Liver (tissue), 9 donors: Measurements from ENCODE around the gene LMX1B. TPM values are rescaled to one million over a fixed set of nuclear protein-coding genes. Genes with fewer than 3 reads are reported as not detected.
"Not testable (repeated sequence)": the region's sequence is repeated elsewhere in the genome, so short reads cannot be mapped to it uniquely, and the experiment has no call there.

Experiments used
- DNase-seq: peaks from one replicate; pipeline ENCODE4 v3.0.0-alpha.2; 2017; ENCODE audit warnings: low spot score
- H3K27ac ChIP-seq, 2 donors: one replicate each; pipeline ENCODE4 v1.7.0; 2013; ENCODE audit warnings: inconsistent platforms in 2 of 2, low read length in 2 of 2, control low read depth in 1 of 2, low read depth in 1 of 2, mild to moderate bottlenecking in 1 of 2
- H3K27me3 ChIP-seq, 4 donors: one replicate each; pipeline versions ENCODE4 v1.6.1 to v1.7.0; 2013; ENCODE audit warnings: low read length in 3 of 4, inconsistent platforms in 1 of 4, mild to moderate bottlenecking in 1 of 4, moderate library complexity in 1 of 4; ENCODE audit not compliant: control insufficient read depth in 4 of 4, insufficient read depth in 4 of 4
- H3K36me3 ChIP-seq, 4 donors: one replicate each; pipeline versions ENCODE4 v1.6.1 to v1.7.0; 2013; ENCODE audit warnings: low read length in 3 of 4, mild to moderate bottlenecking in 3 of 4, low read depth in 1 of 4, moderate library complexity in 1 of 4; ENCODE audit not compliant: control insufficient read depth in 4 of 4, insufficient read depth in 3 of 4
- H3K4me1 ChIP-seq, 4 donors: one replicate each; pipeline versions ENCODE4 v1.6.1 to v1.7.0; 2013; ENCODE audit warnings: low read length in 3 of 4, mild to moderate bottlenecking in 3 of 4, moderate library complexity in 1 of 4; ENCODE audit not compliant: control insufficient read depth in 4 of 4, insufficient read depth in 4 of 4
- H3K4me3 ChIP-seq, 3 donors: one replicate each; pipeline versions ENCODE4 v1.6.1 to v1.7.0; 2013; ENCODE audit warnings: low read length in 3 of 3, control low read depth in 1 of 3, low read depth in 1 of 3, mild to moderate bottlenecking in 1 of 3
- H3K9ac ChIP-seq, 2 donors: one replicate each; pipeline ENCODE4 v1.7.0; 2013; ENCODE audit warnings: low read length in 2 of 2, mild to moderate bottlenecking in 2 of 2, moderate library complexity in 2 of 2, control low read depth in 1 of 2, low read depth in 1 of 2
- H3K9me3 ChIP-seq, 4 donors: one replicate each; pipeline versions ENCODE4 v1.6.1 to v1.7.0; 2013; ENCODE audit warnings: low read length in 3 of 4; ENCODE audit not compliant: control insufficient read depth in 4 of 4
- EGR1 ChIP-seq, 2 donors: IDR thresholded peaks; 2 replicates each; pipeline ENCODE4 v1.6.1; 2016 to 2018; ENCODE audit warnings: antibody characterized with exemption in 2 of 2, low read depth in 2 of 2
- FOXA2 ChIP-seq: IDR thresholded peaks from 2 replicates; pipeline ENCODE4 v1.6.1; 2016; ENCODE audit warnings: antibody characterized with exemption
- GABPA ChIP-seq, 2 donors: IDR thresholded peaks in 1 of 2; conservative IDR thresholded peaks in 1 of 2; 2 replicates each; pipeline ENCODE4 v1.6.1; 2016; ENCODE audit warnings: antibody characterized with exemption in 2 of 2, mild to moderate bottlenecking in 1 of 2, moderate library complexity in 1 of 2
- HNF4A ChIP-seq, 2 donors: conservative IDR thresholded peaks; 2 replicates each; pipeline ENCODE4 v1.6.1; 2016; ENCODE audit warnings: antibody characterized with exemption in 2 of 2, mild to moderate bottlenecking in 2 of 2
- JUND ChIP-seq, 2 donors: IDR thresholded peaks; 2 replicates each; pipeline ENCODE4 v1.6.1; 2016; ENCODE audit warnings: antibody characterized with exemption in 2 of 2
- NR2F2 ChIP-seq: IDR thresholded peaks from 2 replicates; pipeline ENCODE4 v1.6.1; 2016; ENCODE audit warnings: antibody characterized with exemption
- WGBS: extraction: QIAGEN DNeasy Blood & Tissue Kit; methylation state at CpG from one replicate; pipeline ENCODE4 v1.1.7; 2013; 5-methylcytosine and 5-hydroxymethylcytosine counted together
- polyA plus RNA-seq, 2 donors: library from polyadenylated mRNA; stranded (reverse) in 1 of 2; unstranded in 1 of 2; fragments of 200-250 nt in 1 of 2; fragments of >200 nt in 1 of 2; fragmentation: Nextera tagmentation in 1 of 2; extraction: Ambion mirVana in 1 of 2; gene quantifications; one replicate each; pipeline versions ENCODE4 v1.2.1 to v1.2.3, GENCODE V29; 2013 to 2015
- total RNA-seq, 2 donors: library from RNA; depleted of rRNA; stranded (reverse); fragments of >200 nt; gene quantifications; one replicate each; pipeline ENCODE4 v1.2.3, GENCODE V29; 2014
- TF ChIP-seq, protein P1 (sequence below): fragments of 150-350 bp; IDR thresholded peaks from 2 replicates; pipeline ENCODE4 v1.5.1; 2017; ENCODE audit warnings: improper control_type of control experiment, low read depth, low read length; ENCODE audit not compliant: missing input control
- TF ChIP-seq, protein P2 (sequence below): IDR thresholded peaks from 2 replicates; pipeline ENCODE4 v1.6.1; 2016; ENCODE audit warnings: antibody characterized with exemption
- TF ChIP-seq, protein P3 (sequence below): IDR thresholded peaks from 2 replicates; pipeline ENCODE4 v1.6.1; 2016; ENCODE audit warnings: antibody characterized with exemption
- donor health status: healthy.
- donor health status: healthy.
- donor health status: healthy.
- donor health status: healthy.
- donor health status: healthy.

The LMX1B gene
- total and polyA plus RNA-seq, 4 donors: not detected

DNA sequence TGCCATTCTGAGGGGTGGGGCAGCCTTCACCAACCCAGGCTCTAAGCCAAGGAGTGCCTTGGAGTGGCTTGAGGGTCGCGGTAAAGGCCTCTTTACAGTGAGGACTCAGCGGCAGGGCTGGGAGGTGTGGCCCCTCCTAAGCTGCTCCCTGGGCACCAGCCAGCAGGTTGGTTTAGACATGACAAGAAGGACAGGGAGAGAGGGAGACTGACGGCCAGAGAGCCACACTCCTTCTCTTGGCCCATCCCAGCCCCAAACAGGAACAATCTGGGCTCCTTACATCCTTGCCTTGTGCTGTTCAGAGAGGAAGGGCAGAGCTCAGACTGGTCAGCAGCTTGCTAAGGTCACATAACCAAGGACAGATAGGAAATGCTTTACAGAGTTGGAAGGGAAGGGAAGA lies 94.5 kb downstream of the LMX1B start (continued):
- TF ChIP-seq, protein P1, sequence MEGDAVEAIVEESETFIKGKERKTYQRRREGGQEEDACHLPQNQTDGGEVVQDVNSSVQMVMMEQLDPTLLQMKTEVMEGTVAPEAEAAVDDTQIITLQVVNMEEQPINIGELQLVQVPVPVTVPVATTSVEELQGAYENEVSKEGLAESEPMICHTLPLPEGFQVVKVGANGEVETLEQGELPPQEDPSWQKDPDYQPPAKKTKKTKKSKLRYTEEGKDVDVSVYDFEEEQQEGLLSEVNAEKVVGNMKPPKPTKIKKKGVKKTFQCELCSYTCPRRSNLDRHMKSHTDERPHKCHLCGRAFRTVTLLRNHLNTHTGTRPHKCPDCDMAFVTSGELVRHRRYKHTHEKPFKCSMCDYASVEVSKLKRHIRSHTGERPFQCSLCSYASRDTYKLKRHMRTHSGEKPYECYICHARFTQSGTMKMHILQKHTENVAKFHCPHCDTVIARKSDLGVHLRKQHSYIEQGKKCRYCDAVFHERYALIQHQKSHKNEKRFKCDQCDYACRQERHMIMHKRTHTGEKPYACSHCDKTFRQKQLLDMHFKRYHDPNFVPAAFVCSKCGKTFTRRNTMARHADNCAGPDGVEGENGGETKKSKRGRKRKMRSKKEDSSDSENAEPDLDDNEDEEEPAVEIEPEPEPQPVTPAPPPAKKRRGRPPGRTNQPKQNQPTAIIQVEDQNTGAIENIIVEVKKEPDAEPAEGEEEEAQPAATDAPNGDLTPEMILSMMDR: no peak

DNA sequence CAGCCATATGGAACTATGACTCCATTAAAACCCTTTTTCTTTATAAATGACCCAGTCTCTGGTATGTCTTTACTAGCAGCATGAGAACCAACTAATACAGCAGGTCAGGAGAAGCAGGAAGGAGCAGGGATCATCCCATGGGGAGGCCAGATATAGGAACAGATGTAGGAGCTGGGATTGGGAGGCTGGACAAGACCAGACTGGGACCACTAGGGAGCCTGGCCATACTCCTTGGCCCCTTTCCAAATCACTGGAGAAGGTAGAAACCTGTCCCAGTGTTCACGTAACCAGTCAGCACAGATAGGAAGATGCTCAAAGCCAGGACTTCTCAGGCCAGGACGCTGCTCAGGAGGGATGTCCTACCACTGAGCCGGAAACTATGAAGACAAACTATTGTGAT lies 95.5 kb downstream of the LMX1B start:
- no peak overlapping the region for H3K4me3 ChIP-seq
- H3K27me3 ChIP-seq: peaks cover 0 to 4% (median under 1%) of the 10 kb centered on the region in 4 donors
- H3K9me3 ChIP-seq: no peaks in the 10 kb centered on the region
- no peaks in the 10 kb centered on the region for H3K36me3 ChIP-seq
- H3K27ac ChIP-seq: no peak overlapping the region
- H3K9ac ChIP-seq: no peak overlapping the region
- H3K4me1 ChIP-seq: peaks cover 3 to 4% (median 4%) of the 10 kb centered on the region in 4 donors
- DNase-seq: no peak
- WGBS: 95% methylated on average over 3 of the region's 3 CpGs
- TF ChIP-seq, protein P2, sequence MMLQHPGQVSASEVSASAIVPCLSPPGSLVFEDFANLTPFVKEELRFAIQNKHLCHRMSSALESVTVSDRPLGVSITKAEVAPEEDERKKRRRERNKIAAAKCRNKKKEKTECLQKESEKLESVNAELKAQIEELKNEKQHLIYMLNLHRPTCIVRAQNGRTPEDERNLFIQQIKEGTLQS: no peak

DNA sequence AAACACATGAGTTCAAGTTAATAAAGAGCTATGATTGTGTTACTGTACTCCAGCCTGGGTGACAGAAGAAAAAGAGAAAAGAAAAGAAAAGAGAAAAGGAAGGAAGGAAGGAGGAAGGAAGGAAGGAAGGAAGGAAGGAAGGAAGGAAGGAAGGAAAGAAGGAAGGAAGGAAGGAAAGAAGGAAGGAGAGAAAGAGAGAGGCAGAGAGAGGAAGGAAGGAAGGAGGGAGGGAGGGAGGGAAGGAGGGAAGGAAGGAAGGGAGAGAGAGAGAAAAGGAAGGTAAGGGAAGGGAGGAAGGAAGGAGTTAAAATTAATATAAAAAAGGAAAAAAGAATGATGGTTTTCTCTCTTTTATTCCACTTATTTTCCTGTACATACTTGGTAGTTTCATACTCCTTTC lies 101.7 kb downstream of the LMX1B start:
- Histone ChIP-seq H3K9ac (no peak overlapping the region), H3K27ac (no peak overlapping the region), H3K36me3 (no peaks in the 10 kb centered on the region), H3K27me3 (no peaks in the 10 kb centered on the region), H3K4me1 (no peaks in the 10 kb centered on the region), H3K9me3 (no peaks in the 10 kb centered on the region), H3K4me3 (no peak overlapping the region)
- DNase-seq: no peak
- TF ChIP-seq JUND (IDR thresholded peaks at IDR 0.05) (no peak), HNF4A (conservative IDR thresholded peaks at IDR 0.05) (no peak), FOXA2 (no peak), EGR1 (IDR thresholded peaks at IDR 0.05; ENCODE audit: low read depth in 2 of 2) (no peak)
- TF ChIP-seq, protein P3, sequence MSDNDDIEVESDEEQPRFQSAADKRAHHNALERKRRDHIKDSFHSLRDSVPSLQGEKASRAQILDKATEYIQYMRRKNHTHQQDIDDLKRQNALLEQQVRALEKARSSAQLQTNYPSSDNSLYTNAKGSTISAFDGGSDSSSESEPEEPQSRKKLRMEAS: no peak

DNA sequence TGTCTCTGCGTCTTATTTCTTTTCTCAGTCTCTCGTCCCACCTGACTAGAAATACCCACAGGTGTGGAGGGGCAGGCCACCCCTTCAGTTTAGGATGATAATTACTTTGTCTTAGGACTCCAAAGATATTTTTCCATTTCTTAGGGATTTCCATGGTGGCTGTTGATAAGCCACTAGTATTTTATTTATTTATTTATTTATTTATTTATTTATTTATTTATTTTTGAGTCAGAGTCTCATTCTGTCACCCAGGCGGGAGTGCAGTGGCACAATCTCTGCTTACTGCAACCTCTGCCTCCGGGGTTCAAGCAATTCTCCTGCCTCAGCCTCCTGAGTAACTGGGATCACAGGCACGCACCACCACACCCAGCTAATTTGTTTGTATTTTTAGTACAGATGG lies 103.7 kb downstream of the LMX1B start:
- H3K27me3 ChIP-seq, H3K27ac ChIP-seq, DNase-seq, H3K4me1 ChIP-seq, H3K36me3 ChIP-seq, H3K9me3 ChIP-seq, H3K9ac ChIP-seq, H3K4me3 ChIP-seq: not testable (repeated sequence)
- 82% methylated on average over 5 of the region's 5 CpGs for WGBS

DNA sequence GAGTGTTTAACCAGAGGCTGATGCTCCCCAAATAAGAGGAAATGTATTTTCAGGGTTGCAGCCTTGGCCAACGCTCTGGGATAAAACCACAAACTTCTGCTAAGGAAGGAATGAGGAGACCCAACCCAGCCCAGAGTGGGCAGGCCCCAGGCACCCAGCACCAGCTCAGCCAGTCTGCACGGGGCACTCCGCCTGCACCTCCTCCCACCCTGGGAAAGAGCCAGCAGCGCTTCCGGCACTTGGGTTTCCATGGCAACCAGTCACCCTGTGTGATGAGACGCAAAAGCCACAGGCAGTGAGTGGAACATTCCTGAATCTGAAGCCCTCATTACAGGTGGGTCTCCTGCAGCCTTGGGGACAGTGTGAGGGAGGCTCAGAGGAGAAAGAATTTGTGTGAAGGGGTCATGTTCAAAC lies 105.9 kb downstream of the LMX1B start:
- TF ChIP-seq GABPA (IDR thresholded peaks at IDR 0.05 in 1 of 2, conservative IDR thresholded peaks at IDR 0.05 in 1 of 2) (no peak), NR2F2 (no peak), EGR1 (IDR thresholded peaks at IDR 0.05; ENCODE audit: low read depth in 2 of 2) (no peak), FOXA2 (no peak)
- Histone ChIP-seq H3K27ac (no peak overlapping the region), H3K9me3 (no peaks in the 10 kb centered on the region), H3K27me3 (peaks cover 0 to 3% (median 0%) of the 10 kb centered on the region in 4 donors), H3K4me1 (peaks cover 0 to 8% (median 5%) of the 10 kb centered on the region in 4 donors), H3K4me3 (no peak overlapping the region), H3K9ac (no peak overlapping the region), H3K36me3 (no peaks in the 10 kb centered on the region)
- WGBS: 18% methylated on average over 6 of the region's 6 CpGs
- no peak for DNase-seq
